Mesodermal cell (in vitro differentiated cells): ENCODE results near the gene DRAP1.

Experiments used
- H3K27ac ChIP-seq: 2 replicates; pipeline ENCODE4 v1.7.0; 2013; ENCODE audit warnings: mild to moderate bottlenecking, low read depth, low read length, moderate library complexity; ENCODE audit not compliant: severe bottlenecking
- H3K36me3 ChIP-seq: 2 replicates; pipeline ENCODE4 v1.7.1; 2013; ENCODE audit warnings: mild to moderate bottlenecking, low read length, moderate library complexity; ENCODE audit not compliant: control insufficient read depth, insufficient read depth
- H3K4me1 ChIP-seq: one replicate; pipeline ENCODE4 v1.7.1; 2013; ENCODE audit warnings: mild to moderate bottlenecking, low read length; ENCODE audit not compliant: insufficient read depth, control insufficient read depth, poor library complexity, severe bottlenecking
- H3K4me3 ChIP-seq: 2 replicates; pipeline ENCODE4 v1.7.0; 2013; ENCODE audit warnings: low read length, control low read depth, mild to moderate bottlenecking; ENCODE audit not compliant: insufficient read depth, poor library complexity, severe bottlenecking; ENCODE audit errors: extremely low read depth
- H3K9me3 ChIP-seq: 2 replicates; pipeline ENCODE4 v1.7.1; 2013; ENCODE audit warnings: mild to moderate bottlenecking, low read length, moderate library complexity; ENCODE audit not compliant: control insufficient read depth
- WGBS, 2 experiments: methylation state at CpG; one replicate each; pipeline ENCODE4 v1.1.5; 2013; ENCODE audit warnings: missing lambda C conversion rate in 2 of 2; ENCODE audit not compliant: insufficient coverage in 2 of 2; 5-methylcytosine and 5-hydroxymethylcytosine counted together

Gene DRAP1

DNA sequence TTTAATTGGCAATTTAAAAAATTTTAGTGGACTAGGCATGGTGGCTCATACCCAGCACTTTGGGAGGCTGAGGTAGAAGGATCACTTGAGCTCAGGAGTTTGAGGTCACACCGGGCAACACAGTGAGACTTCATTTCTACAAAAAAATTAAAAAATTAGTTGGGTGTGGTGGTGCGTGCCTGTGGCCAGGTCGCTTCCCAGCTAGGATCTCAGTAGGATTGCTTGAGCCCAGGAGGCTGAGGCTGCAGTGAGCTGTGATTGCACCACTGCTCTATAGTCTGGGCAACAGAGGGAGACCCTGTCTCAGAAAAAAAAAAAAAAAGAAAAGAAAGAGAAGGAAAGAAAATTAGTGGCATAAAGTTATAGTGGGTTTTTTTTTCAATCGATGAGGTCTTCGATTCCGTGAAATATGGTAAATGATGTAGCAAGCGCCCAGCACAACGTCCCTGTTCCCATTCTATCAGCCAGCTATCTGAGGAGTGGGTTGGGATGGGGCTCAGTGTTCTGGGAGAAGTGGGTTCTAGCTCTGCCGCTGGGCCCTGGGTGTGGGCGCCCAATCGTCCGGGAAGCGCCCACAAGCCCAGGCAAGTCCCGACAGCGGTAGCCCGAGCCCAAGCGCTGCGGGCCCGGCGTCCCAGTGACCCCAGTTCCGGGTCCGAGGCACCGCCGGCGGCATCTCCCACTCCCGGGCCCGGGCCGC is 20.4 kb upstream of the DRAP1 start:
- Histone ChIP-seq H3K36me3 (peaks cover 41% of the 10 kb centered on the region), H3K27ac (peak overlapping the region; percentile 79), H3K4me3 (peak overlapping the region; percentile 70), H3K9me3 (no peaks in the 10 kb centered on the region), H3K4me1 (peaks cover 46% of the 10 kb centered on the region)
- WGBS, 2 experiments, result 16 to 25% methylated on average over 20 to 25 of the region's 28 CpGs

GRCh38 chr11:65899356-65900124 is 19.7 kb upstream of the DRAP1 start:
- Histone ChIP-seq H3K36me3 (peaks cover 36% of the 10 kb centered on the region), H3K4me3 (peak overlapping the region; percentile 70), H3K27ac (peak overlapping the region; percentile 79), H3K9me3 (no peaks in the 10 kb centered on the region), H3K4me1 (peaks cover 44% of the 10 kb centered on the region)
- WGBS, 2 experiments, result 1 to 2% methylated on average over 55 to 58 of the region's 78 CpGs

DNA sequence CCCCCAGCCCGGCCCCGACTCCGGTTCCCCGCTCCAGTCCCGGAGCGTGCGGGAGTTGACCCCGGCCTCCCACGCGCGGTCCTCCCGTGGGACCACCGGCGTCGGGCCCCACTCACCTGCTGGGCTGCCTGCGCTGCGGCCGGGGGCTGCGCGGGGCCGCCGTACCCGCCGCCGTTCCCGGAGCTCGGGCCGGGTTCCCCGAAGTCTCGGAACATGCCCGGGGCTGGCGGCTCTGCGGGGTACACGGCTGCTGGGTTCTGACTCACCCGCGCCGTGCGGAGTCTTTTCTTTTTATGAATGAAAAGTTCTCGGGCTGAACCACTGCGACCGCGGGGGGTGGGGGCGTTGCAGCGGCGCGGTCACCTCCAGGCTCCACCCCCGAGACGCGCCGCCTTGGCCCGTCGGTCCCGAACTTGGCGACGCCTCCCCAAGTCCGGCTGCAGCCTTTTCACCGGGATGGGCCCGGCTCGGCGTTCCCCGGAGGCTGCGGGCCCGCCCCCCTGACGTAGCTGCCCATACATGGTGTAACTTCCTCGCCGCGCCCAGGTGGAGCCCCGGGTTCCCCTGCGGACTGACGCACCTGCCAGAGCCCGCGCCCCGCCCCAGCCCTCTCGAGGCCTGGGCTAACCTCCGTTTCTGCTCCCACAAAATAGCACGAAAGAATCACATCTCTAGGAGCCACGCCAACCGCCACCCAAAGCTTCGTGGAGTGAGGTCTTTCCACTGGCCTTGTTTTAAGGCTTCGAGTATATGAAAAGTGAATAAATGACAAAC is 18.9 kb upstream of the DRAP1 start, which contains the start of gene FOSL1:
FOSL1 (minus strand) TSS at position 264 of the 774 bp plus-strand sequence; CDS start at position 215, 49 bp downstream.
- peak within 1 kb of the TSS; percentile 79 for H3K27ac ChIP-seq
- 0 to 1% methylated on average over 63 to 68 of the region's 80 CpGs for WGBS, 2 experiments

DNA sequence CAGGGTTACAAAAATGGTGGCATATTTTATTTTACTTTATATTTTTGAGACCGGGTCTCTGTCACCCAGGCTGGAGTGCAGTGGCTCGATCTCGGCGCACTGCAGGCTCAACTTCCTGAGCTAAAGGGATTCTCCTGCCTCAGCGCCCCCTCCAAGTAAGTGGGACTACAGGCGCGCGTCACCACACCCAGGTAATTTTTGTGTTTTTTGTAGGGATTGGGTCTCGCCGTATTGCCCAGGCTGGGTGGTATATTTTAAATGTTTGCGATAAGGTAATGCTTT is 18.4 kb upstream of the DRAP1 start:
- peak overlapping the region; percentile 70 for H3K4me3 ChIP-seq
- H3K9me3 ChIP-seq, result no peaks in the 10 kb centered on the region
- peak overlapping the region; percentile 31 for H3K27ac ChIP-seq
- H3K36me3 ChIP-seq, result peaks cover 24% of the 10 kb centered on the region
- 69 to 71% methylated on average over 5 to 8 of the region's 11 CpGs for WGBS, 2 experiments
- H3K4me1 ChIP-seq, result peaks cover 44% of the 10 kb centered on the region

More for the DNA sequence above, 18.9 kb upstream of the DRAP1 start, which contains the start of gene FOSL1:
- H3K36me3 ChIP-seq, result peaks cover 29% of the 10 kb centered on the region
- H3K9me3 ChIP-seq, result no peaks in the 10 kb centered on the region
- peak within 1 kb of the TSS; percentile 70 for H3K4me3 ChIP-seq
- H3K4me1 ChIP-seq, result peaks cover 44% of the 10 kb centered on the region

DNA sequence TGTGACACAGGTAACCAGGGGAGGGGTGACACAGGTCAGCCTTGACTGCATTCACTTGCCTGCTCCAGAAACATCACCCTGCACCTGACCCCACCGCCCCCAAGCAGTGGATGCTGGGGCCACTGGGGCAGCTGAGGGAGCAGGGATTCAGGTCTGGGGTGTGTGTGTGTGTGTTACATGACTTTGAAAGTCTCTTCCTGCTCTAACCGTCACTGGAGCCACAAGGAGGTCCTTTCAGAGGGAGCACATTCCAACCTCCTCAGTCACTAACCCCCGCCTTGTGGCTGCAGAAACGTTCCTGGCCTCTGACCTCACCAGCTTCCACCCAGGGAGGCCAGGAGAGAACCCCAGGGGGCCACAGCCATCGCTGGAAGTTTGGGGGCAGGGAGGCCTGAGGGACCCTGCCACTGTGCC is 16.2 kb upstream of the DRAP1 start:
- no peaks in the 10 kb centered on the region for H3K9me3 ChIP-seq
- peaks cover 4% of the 10 kb centered on the region for H3K36me3 ChIP-seq
- H3K4me3 ChIP-seq, result no peak overlapping the region
- WGBS, 2 experiments, result 0 to 8% methylated on average over 2 of the region's 5 CpGs
- H3K27ac ChIP-seq, result peak overlapping the region; percentile 75
- peaks cover 34% of the 10 kb centered on the region for H3K4me1 ChIP-seq

- Histone ChIP-seq H3K9me3 (no peaks in the 10 kb centered on the region), H3K4me3 (no peak overlapping the region), H3K27ac (peak overlapping the region; percentile 75), H3K36me3 (no peaks in the 10 kb centered on the region), H3K4me1 (peaks cover 31% of the 10 kb centered on the region)
- WGBS, 2 experiments, result 74 to 86% methylated on average over 8 of the region's 8 CpGs
These were observed 15.5 kb upstream of the DRAP1 start for GRCh38 chr11:65903715-65904114.

GRCh38 chr11:65906602-65907001 is 12.6 kb upstream of the DRAP1 start:
- WGBS, 2 experiments, result 87 to 99% methylated on average over 5 of the region's 5 CpGs
- H3K4me3 ChIP-seq, result no peak overlapping the region

GRCh38 chr11:65907878-65908277 is 11.3 kb upstream of the DRAP1 start:
- 82 to 93% methylated on average over 5 to 6 of the region's 6 CpGs for WGBS, 2 experiments
- H3K9me3 ChIP-seq, result no peaks in the 10 kb centered on the region
- peaks cover 29% of the 10 kb centered on the region for H3K4me1 ChIP-seq
- no peak overlapping the region for H3K4me3 ChIP-seq
- no peak overlapping the region for H3K27ac ChIP-seq
- H3K36me3 ChIP-seq, result no peaks in the 10 kb centered on the region

More at GRCh38 chr11:65906602-65907001, 12.6 kb upstream of the DRAP1 start:
- Histone ChIP-seq H3K27ac (no peak overlapping the region), H3K36me3 (no peaks in the 10 kb centered on the region), H3K9me3 (no peaks in the 10 kb centered on the region), H3K4me1 (peaks cover 29% of the 10 kb centered on the region)

DNA sequence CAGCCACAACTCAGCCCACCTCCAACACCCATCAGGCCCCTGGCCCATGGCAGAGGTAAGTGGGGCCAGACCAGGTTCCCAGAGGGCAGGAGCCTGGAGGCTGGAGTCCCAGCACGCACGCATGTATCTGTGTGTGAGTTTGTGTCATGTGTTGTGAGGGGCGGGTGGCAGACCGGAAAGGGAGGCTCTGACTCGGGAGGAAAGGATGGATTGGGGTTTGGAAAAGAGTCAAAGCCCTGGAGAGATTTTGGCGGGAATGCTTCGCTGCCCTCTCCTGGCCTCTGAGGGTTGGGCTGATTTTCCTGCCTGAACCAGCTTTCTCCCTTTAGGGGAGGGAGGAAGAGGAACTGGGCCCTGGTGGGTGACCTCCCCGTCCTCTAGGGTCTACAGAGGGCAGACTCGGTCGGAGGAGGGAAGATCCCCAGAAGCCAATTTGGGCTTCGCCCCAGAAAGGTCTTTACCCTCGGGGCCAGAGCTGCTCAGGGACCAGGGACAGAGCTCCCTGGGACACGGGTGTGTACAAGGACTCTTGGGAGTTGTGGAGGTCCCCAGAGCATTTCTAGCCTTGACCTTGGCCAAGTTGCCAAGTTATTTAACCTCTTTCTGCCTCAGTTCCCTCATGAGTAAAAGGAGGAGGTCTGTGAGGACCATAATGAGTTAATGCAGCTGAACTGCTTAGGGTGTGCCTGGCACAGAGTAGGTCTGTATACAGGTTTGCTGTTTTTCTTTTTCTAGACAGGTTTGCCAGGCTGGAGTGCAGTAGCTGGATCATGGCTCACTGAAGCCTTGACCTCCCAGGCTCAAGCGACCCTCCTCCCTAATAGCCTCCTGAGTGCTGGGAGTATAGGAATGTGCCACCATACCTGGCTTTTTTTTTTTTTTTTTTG is 7.3 kb upstream of the DRAP1 start:
- Histone ChIP-seq H3K36me3 (peaks cover 5% of the 10 kb centered on the region), H3K9me3 (no peaks in the 10 kb centered on the region), H3K4me1 (peaks cover 48% of the 10 kb centered on the region), H3K27ac (no peak overlapping the region), H3K4me3 (no peak overlapping the region)
- 32 to 38% methylated on average over 12 of the region's 14 CpGs for WGBS, 2 experiments

DNA sequence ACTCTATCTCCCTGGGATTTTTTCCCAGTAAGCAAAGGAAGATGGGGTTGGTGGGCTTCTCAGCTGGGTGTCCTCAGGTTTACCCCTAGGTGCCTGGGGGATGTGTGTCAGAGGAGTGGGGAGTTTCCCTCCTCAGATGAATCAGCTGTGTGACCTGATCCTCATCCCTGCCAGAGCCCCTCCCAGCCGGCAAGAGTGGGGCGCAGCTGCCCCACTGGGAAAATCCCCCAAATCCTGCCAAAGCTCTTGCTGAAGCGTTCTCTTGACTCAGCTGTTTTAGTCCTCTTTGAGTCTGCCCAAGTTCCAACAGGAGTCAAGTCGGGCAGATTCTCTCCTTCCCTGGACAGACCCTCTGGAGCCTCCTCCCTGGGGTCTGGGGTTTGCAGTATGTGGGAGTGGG is 6.4 kb upstream of the DRAP1 start:
- Histone ChIP-seq H3K4me1 (peaks cover 57% of the 10 kb centered on the region), H3K36me3 (peaks cover 14% of the 10 kb centered on the region), H3K9me3 (no peaks in the 10 kb centered on the region), H3K27ac (peak overlapping the region; percentile 41), H3K4me3 (no peak overlapping the region)
- 89 to 96% methylated on average over 3 of the region's 4 CpGs for WGBS, 2 experiments
